PFSK-1 (cell line): ENCODE results near the gene DCAKD.

Experiments used
- FOXP2 ChIP-seq: optimal IDR thresholded peaks from 2 replicates; pipeline ENCODE3; 2011; ENCODE audit warnings: borderline replicate concordance, control low read depth, inconsistent platforms; ENCODE audit not compliant: insufficient read depth; ENCODE audit errors: extremely low read length, extremely low read depth
- POLR2AphosphoS5 ChIP-seq: IDR thresholded peaks from 2 replicates; pipeline ENCODE4 v1.6.1; 2012; ENCODE audit warnings: low read depth, mild to moderate bottlenecking, control low read depth, low read length, moderate library complexity
- REST ChIP-seq, 2 experiments: IDR thresholded peaks; 2 replicates each; pipeline versions ENCODE4 v1.6.1 to v1.8.0; 2011 to 2012; ENCODE audit warnings: low read depth in 2 of 2, low read length in 2 of 2, control low read depth in 1 of 2, inconsistent platforms in 1 of 2, mild to moderate bottlenecking in 1 of 2, moderate library complexity in 1 of 2; ENCODE audit not compliant: insufficient read depth in 1 of 2
- SIN3A ChIP-seq: IDR thresholded peaks from 2 replicates; pipeline ENCODE4 v1.6.1; 2012; ENCODE audit warnings: mild to moderate bottlenecking, low read length, moderate library complexity, borderline replicate concordance; ENCODE audit not compliant: insufficient read depth
- TAF1 ChIP-seq: IDR thresholded peaks from 2 replicates; pipeline ENCODE4 v1.6.1; 2012; ENCODE audit warnings: low read length, control low read depth, borderline replicate concordance; ENCODE audit not compliant: insufficient read depth

The DCAKD gene

GRCh38 chr17:44977814-44978550 is 73.5 kb downstream of the DCAKD start:
- TF ChIP-seq REST (IDR thresholded peaks at IDR 0.05; ENCODE audit: insufficient read depth in 1 of 2, low read depth in 2 of 2, low read length in 2 of 2) (no peak), TAF1 (no peak), POLR2AphosphoS5 (no peak), SIN3A (no peak), FOXP2 (no peak)

- TF ChIP-seq FOXP2 (no peak), POLR2AphosphoS5 (no peak), TAF1 (no peak), REST (IDR thresholded peaks at IDR 0.05; ENCODE audit: insufficient read depth in 1 of 2, low read depth in 2 of 2, low read length in 2 of 2) (no peak), SIN3A (no peak)
These were observed 74.4 kb downstream of the DCAKD start for GRCh38 chr17:44977065-44977464.

- TF ChIP-seq SIN3A (no peak), FOXP2 (no peak), POLR2AphosphoS5 (no peak), REST (IDR thresholded peaks at IDR 0.05; ENCODE audit: insufficient read depth in 1 of 2, low read depth in 2 of 2, low read length in 2 of 2) (no peak), TAF1 (no peak)
These were observed 75.2 kb downstream of the DCAKD start for GRCh38 chr17:44976206-44976605.
